Measurements from ENCODE around the gene HSD17B8.

Gene HSD17B8

GRCh38 chr6:33248932-33249731 is 44.7 kb downstream of the HSD17B8 start:
- DNase-seq: peak; percentile 85 to 99 (median 88)

GRCh38 chr6:33249732-33250630 is 45.5 kb downstream of the HSD17B8 start:
- no peak for DNase-seq

GRCh38 chr6:33250731-33251130 is 46.3 kb downstream of the HSD17B8 start:
- DNase-seq: no peak

DNA sequence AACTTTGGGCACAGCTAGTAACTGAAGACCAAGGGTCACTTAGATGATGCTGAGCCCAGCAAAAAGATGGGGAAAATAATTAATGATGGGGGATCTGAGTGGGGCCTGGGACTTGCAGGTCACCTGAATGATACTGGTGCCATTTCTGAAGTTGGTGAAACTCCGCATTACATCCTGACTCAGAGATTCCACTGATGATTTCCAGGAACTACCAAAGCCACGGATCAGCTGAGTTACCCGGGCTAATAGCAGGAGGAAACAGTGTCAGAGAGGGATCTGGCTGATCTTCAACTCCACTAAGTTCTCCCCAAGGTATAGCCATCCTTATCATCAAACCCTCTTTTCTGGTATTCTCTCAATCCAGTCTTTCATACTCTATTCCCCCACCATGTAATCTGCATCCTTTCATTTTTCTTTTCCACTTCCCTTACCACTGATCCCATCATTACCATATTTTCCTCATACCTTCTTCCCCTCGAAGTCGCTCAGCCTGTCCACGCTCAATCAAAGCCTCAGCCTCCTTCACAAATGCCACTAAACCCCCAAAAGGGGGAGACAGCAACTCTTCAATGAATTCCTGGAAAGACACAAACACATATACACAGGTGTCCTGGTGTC is 47.0 kb downstream of the HSD17B8 start:
- no peak for DNase-seq

DNA sequence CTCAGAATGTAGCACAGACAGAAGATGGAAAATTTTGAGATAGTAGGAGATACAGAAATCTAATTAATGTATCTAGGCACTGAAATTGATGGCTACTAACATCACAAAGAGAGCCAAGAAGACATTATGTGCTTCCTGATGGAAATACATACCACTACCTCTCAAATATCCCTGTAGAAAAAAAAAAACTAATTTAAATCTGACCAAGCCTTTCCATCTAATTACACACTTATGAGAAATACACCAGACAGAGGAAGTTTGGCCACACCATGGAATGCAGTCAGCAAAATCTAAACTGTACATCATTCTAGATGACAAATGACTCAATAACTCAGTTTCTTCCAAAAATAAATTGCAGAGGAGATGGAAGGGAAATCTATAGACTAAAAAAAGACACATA is 48.3 kb downstream of the HSD17B8 start:
- no peak for DNase-seq

DNA sequence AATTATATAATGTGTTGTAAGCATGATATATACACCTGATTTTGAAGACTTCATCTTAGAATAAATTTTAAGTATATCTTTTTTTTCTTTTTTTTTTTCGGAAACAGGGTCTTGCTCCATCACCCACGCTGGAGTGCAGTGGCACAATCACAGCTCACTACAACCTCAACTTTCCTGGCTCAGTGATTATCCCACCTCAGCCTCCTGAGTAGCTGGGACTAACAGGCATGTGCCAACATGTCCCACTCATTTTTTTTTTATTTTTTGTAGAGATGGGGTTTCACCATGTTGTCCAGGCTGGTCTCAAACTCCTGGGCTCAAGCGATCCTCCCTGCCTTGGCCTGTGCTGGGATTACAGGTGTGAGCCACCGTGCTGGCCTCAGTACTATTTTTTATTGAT is 50.1 kb downstream of the HSD17B8 start:
- DNase-seq: no peak
